ENCODE data around the gene ACSL4.

The ACSL4 gene

DNA sequence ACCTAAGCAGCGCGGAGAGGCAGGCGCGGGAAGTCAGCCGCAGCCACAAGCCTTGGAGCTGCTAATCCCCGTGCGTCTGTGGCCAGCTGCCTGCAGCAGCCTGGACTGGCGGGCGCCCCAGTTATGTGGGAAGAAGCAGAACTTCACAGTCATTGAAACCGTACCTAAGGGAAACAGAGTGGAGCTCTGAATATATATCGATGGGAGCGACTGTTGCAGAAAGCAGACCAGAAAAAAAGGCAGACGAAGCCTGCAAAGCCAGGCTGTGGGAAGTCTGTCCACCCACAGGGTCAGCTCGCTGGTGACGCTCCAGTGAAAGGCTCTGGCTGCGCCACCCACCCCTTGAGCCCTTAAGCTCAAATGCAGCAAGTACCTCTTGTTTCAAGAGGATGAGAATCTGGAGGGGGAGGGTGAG lies 132.8 kb downstream of the ACSL4 start:
- no peak for DNase-seq (ENCODE audit: low spot score)

DNA sequence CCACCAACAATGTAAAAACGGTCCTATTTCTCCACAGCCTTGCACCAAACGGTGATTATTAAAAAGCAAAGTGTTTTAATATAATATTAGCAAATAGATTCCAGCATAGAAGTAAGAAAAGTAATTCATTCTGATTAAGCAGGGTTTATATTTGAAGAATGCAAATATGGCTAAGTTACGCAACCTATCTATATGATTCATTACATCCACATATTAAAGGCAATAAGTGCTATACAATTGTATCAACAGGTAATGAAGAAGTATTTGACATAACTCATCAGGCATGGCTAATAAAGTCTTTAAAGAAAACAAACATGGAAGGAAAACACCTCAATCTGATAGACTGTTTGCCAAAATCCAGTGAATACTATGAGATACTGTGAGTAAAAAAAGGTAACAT lies 137.0 kb downstream of the ACSL4 start:
- no peak for DNase-seq (ENCODE audit: low spot score)
